Hepatocyte (in vitro differentiated cells): Measurements from ENCODE around the gene TMC6. TPM values are rescaled to one million over a fixed set of nuclear protein-coding genes. Genes with fewer than 3 reads are reported as not detected.
A peak's percentile ranks its signal among the peaks of the same experiment; 100 is the strongest.

Experiments
- DNase-seq: peaks from one replicate; pipeline ENCODE4 v3.0.0-alpha.2; 2016; ENCODE audit warnings: low spot score
- H2AFZ ChIP-seq: fragments of 200-600 bp; sonication (generic); 2 replicates; pipeline ENCODE4 v1.6.0; 2016; ENCODE audit warnings: antibody characterized with exemption, mild to moderate bottlenecking
- H3K27ac ChIP-seq: fragments of 200-600 bp; sonication (generic); 2 replicates; pipeline ENCODE4 v1.5.1; 2016; ENCODE audit warnings: mild to moderate bottlenecking
- H3K27me3 ChIP-seq: fragments of 200-600 bp; sonication (generic); 2 replicates; pipeline ENCODE4 v1.6.1; 2016
- H3K36me3 ChIP-seq: fragments of 200-600 bp; sonication (generic); replicated peaks from 2 replicates; pipeline ENCODE4 v1.5.1; 2016; ENCODE audit warnings: low read depth; ENCODE audit not compliant: insufficient read depth
- H3K4me1 ChIP-seq: fragments of 200-600 bp; sonication (generic); 2 replicates; pipeline ENCODE4 v1.5.1; 2016; ENCODE audit warnings: mild to moderate bottlenecking, moderate library complexity; ENCODE audit not compliant: insufficient read depth
- H3K4me2 ChIP-seq: fragments of 200-600 bp; sonication (generic); 2 replicates; pipeline ENCODE4 v1.6.0; 2016
- H3K4me3 ChIP-seq: fragments of 200-600 bp; sonication (generic); 2 replicates; pipeline ENCODE4 v1.5.1; 2016; ENCODE audit warnings: mild to moderate bottlenecking
- H3K79me2 ChIP-seq: fragments of 200-600 bp; sonication (generic); 2 replicates; pipeline ENCODE4 v1.6.0; 2017; ENCODE audit warnings: mild to moderate bottlenecking
- H3K9me2 ChIP-seq: fragments of 200-600 bp; sonication (generic); replicated peaks from 2 replicates; pipeline ENCODE4 v1.6.0; 2017; ENCODE audit warnings: mild to moderate bottlenecking; ENCODE audit not compliant: insufficient read depth
- H3K9me3 ChIP-seq: fragments of 200-600 bp; sonication (generic); 2 replicates; pipeline ENCODE4 v1.5.1; 2016; ENCODE audit warnings: low read depth, mild to moderate bottlenecking
- H4K20me1 ChIP-seq: fragments of 200-600 bp; sonication (generic); 2 replicates; pipeline ENCODE4 v1.6.0; 2016; ENCODE audit warnings: mild to moderate bottlenecking; ENCODE audit not compliant: insufficient read depth, poor library complexity, severe bottlenecking
- EZH2 ChIP-seq: fragments of 200-600 bp; sonication (generic); IDR thresholded peaks from 2 replicates; pipeline ENCODE4 v1.6.1; 2016; ENCODE audit warnings: antibody characterized with exemption, mild to moderate bottlenecking, borderline replicate concordance
- EZH2phosphoT487 ChIP-seq: fragments of 200-600 bp; sonication (generic); IDR thresholded peaks from one replicate; pipeline ENCODE4 v1.6.1; 2018; ENCODE audit warnings: antibody characterized with exemption, mild to moderate bottlenecking, low read depth, moderate library complexity; ENCODE audit not compliant: unreplicated experiment, severe bottlenecking
- WGBS: methylation state at CpG from one replicate; pipeline ENCODE4 v1.1.6; 2016; ENCODE audit warnings: low lambda C conversion rate; ENCODE audit errors: missing lambda C conversion rate; 5-methylcytosine and 5-hydroxymethylcytosine counted together
- polyA plus RNA-seq: library from polyadenylated mRNA; unstranded; fragments of >200 nt; fragmentation: Nextera tagmentation; extraction: Ambion mirVana; gene quantifications from 2 replicates; pipeline ENCODE4 v1.2.1, GENCODE V29; 2016
- total RNA-seq: library from RNA; depleted of rRNA; stranded (reverse); fragments of >200 nt; gene quantifications from 2 replicates; pipeline ENCODE4 v1.2.3, GENCODE V29; 2014
- TF ChIP-seq, protein P1 (sequence below): fragments of 200-600 bp; sonication (generic); IDR thresholded peaks from 2 replicates; pipeline ENCODE4 v1.5.1; 2016; ENCODE audit warnings: antibody characterized with exemption, mild to moderate bottlenecking; ENCODE audit not compliant: poor library complexity

Gene TMC6
- total and polyA plus RNA-seq, 2 experiments from 2014 or later, result 26.7 to 57.9 TPM

GRCh38 chr17:78168903-78169793, 40.6 kb upstream of the TMC6 start:
- Histone ChIP-seq H3K4me1 (peaks cover 20% of the 10 kb centered on the region), H2AFZ (peak overlapping the region; percentile 37), H3K9me2 (no peaks in the 10 kb centered on the region), H3K27ac (peak overlapping the region; percentile 76), H3K79me2 (peaks cover 16% of the 10 kb centered on the region), H4K20me1 (no peaks in the 10 kb centered on the region), H3K36me3 (no peaks in the 10 kb centered on the region), H3K27me3 (no peaks in the 10 kb centered on the region), H3K9me3 (no peaks in the 10 kb centered on the region), H3K4me3 (peak overlapping the region; percentile 75), H3K4me2 (peak overlapping the region; percentile 77)
- peak; percentile 79 for DNase-seq
- WGBS, result 7% methylated on average over 22 of the region's 38 CpGs
- TF ChIP-seq EZH2phosphoT487 (no peak), EZH2 (no peak)
- TF ChIP-seq, protein P1, sequence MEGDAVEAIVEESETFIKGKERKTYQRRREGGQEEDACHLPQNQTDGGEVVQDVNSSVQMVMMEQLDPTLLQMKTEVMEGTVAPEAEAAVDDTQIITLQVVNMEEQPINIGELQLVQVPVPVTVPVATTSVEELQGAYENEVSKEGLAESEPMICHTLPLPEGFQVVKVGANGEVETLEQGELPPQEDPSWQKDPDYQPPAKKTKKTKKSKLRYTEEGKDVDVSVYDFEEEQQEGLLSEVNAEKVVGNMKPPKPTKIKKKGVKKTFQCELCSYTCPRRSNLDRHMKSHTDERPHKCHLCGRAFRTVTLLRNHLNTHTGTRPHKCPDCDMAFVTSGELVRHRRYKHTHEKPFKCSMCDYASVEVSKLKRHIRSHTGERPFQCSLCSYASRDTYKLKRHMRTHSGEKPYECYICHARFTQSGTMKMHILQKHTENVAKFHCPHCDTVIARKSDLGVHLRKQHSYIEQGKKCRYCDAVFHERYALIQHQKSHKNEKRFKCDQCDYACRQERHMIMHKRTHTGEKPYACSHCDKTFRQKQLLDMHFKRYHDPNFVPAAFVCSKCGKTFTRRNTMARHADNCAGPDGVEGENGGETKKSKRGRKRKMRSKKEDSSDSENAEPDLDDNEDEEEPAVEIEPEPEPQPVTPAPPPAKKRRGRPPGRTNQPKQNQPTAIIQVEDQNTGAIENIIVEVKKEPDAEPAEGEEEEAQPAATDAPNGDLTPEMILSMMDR, result no peak

GRCh38 chr17:78168242-78168902, 39.8 kb upstream of the TMC6 start, which contains the start of gene SYNGR2:
Gene SYNGR2 (plus strand): TSS chr17:78168581. CDS start chr17:78168617, 36 bp downstream.
- Histone ChIP-seq H3K4me2 (peak within 1 kb of the TSS; percentile 77), H3K4me3 (peak within 1 kb of the TSS; percentile 75), H3K27ac (peak within 1 kb of the TSS; percentile 76), H3K36me3 (no peaks in the 10 kb centered on the region), H2AFZ (peak within 1 kb of the TSS; percentile 37), H3K9me2 (no peaks in the 10 kb centered on the region), H3K27me3 (no peaks in the 10 kb centered on the region), H3K9me3 (no peaks in the 10 kb centered on the region), H4K20me1 (no peaks in the 10 kb centered on the region), H3K4me1 (peaks cover 18% of the 10 kb centered on the region), H3K79me2 (peaks cover 16% of the 10 kb centered on the region)
- 0% methylated on average over 35 of the region's 84 CpGs for WGBS
- peak; percentile 94 for DNase-seq
- TF ChIP-seq EZH2 (no peak), EZH2phosphoT487 (no peak)
- TF ChIP-seq, protein P1, result no peak

DNA sequence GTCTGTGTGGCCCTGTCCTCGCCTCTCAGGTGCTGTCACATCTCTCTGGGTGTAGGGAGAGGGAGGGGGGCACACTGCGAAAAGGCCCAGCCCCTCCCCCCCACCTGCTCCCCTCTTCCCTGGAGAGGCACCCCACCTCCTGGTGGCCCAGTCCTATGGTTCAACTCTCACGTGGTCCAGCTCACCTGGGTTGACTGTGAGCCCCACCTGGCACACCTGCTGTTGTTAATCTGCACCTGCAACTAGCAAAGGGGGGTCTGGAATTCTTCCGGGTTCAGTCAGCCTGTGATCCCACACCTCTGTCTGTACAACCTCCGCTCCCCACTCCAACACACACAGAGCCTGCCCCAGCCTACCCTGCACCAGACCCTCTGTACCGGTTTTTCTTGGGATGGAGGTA, 37.9 kb upstream of the TMC6 start:
- Histone ChIP-seq H2AFZ (no peak overlapping the region), H3K9me2 (no peaks in the 10 kb centered on the region), H3K4me2 (no peak overlapping the region), H3K4me1 (peaks cover 3% of the 10 kb centered on the region), H4K20me1 (no peaks in the 10 kb centered on the region), H3K79me2 (peaks cover 16% of the 10 kb centered on the region), H3K9me3 (no peaks in the 10 kb centered on the region), H3K27me3 (no peaks in the 10 kb centered on the region), H3K4me3 (no peak overlapping the region), H3K27ac (no peak overlapping the region), H3K36me3 (no peaks in the 10 kb centered on the region)
- DNase-seq, result no peak
- WGBS, result 71% methylated on average over 5 of the region's 6 CpGs
- TF ChIP-seq EZH2phosphoT487 (no peak), EZH2 (no peak)
- TF ChIP-seq, protein P1, result no peak
